ENCODE results near the gene REG4.

REG4 gene

GRCh38 chr1:119781434-119782210 is 29.6 kb downstream of the REG4 start:
- DNase-seq (ENCODE audit: low read depth, low spot score) = no peak

- no peak for DNase-seq (ENCODE audit: low read depth, low spot score)
Measured at GRCh38 chr1:119779869-119780356, 31.3 kb downstream of the REG4 start.

DNA sequence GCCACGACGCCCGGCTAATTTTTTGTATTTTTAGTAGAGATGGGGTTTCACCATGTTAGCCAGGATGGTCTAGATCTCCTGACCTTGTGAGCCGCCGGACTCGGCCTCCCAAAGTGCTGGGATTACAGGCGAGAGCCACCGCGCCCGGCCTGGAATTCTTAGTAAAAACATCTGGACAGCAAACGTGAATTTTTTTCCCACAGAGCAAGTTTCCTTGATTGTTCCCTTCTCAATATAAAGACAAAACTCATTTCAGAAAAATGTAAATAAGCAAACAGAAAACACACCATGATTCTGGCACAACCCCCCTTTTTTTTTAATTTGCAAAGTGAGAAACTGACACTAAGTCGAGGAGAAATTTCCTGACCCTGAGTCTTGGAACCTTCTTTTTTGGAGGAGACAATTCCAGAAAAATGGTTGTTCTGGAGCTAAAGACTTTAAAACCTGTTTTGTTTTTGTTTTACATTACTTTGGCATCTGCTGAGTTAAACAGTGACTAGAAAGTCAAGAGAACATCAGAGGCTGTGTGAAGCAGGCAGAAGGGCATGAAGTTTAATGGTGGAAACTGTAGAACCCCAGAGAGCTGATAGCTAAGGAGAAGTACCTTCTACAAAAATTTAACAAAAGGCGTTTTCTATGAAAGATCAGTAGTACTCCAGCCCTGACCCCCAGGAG is 32.2 kb downstream of the REG4 start:
- DNase-seq (ENCODE audit: low read depth, low spot score) = no peak

DNA sequence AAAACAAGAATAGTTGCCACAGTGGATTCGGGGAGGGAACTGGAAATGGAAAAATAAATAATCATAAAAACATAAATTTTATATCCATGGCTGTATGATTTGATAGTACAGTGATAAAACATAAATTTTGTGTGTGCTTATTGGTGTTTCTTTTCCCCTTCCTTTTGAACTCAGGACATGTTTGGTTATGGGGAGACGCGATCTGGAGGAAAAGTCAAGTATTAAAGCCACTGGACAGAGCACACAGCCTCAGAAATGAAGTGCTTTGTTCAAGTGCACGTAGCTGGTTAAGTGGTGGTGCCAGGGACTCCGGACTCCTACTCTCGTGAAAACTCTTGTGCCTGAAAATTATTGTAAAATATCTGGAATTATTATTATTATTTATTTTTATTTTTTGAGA is 32.9 kb downstream of the REG4 start:
- DNase-seq (ENCODE audit: low read depth, low spot score) = no peak

DNA sequence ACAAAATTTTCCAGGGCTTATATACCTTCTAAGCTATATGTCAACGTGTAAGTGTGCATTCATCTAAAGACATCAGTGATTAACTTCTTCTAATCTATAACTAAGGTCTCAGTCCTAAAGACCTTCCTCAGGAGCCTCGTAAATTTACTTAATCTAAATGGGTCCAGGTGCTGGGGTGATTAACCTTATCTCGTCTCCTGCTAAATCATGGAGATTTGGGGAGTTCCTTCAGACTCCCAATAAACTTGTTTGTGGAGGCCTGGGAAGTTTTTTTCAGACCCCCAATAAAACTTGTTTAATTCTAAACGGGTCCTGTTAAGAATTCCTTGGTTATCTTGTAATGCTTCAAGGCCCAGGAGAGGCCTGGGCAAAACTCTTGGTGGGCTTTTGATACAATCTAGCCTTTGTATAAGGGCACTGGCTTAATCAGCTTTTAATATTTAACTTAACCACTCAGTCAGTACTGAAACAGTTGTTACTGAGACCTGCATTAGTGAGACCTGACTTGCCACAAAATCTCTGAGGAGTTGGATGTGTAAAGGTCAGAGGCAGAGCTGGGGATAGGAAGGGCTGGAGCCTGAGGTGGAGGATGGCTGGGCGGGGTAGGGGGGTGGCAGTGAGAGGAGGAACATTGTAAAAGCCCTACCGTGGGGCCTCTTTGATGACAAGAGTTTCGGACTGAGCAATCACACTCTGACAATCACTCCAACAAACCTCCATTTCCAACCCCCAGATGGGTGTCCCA is 36.3 kb downstream of the REG4 start:
- no peak for DNase-seq (ENCODE audit: low read depth, low spot score)

GRCh38 chr1:119773711-119774241 is 37.5 kb downstream of the REG4 start:
- DNase-seq (ENCODE audit: low read depth, low spot score) = no peak

DNA sequence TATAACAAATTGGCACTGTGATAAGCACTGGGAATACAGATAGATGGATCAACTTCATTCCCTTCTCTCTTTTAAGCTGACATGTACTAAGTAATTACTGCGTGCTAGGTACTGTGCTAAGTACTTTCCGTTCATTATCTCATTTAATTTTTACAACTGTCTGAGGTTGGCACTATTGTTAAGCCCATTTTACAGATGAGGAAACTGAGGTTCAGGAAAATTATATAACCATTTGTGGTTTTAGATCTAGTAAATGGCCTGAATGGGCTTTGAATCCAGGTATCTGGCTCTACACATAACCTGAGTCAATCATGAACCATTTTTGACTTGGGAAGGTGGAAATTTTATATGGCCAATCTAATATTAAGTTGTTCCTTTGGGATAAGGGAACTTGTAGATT is 39.0 kb downstream of the REG4 start:
- no peak for DNase-seq (ENCODE audit: low read depth, low spot score)

DNA sequence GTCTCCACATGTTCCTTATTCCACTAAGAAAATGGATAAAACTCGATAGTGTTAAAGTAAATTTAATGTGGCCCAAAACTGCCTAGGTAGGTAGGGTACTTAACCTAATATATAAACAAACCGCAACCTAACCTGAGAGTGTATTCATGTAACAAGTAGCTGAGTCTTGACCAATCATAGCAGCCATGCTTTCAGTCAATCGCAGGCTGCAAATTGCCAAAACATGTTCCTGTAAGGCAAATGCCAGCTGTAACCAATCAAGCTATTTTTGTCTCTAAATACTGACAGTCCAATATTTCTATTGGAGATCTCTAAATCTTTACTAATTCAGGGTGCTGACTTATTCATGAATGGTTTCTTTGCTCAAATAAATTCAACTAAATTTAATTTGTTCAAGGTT is 39.5 kb downstream of the REG4 start:
- DNase-seq (ENCODE audit: low read depth, low spot score) = no peak

- no peak for DNase-seq (ENCODE audit: low read depth, low spot score)
Measured at GRCh38 chr1:119771016-119771415, 40.2 kb downstream of the REG4 start.

DNA sequence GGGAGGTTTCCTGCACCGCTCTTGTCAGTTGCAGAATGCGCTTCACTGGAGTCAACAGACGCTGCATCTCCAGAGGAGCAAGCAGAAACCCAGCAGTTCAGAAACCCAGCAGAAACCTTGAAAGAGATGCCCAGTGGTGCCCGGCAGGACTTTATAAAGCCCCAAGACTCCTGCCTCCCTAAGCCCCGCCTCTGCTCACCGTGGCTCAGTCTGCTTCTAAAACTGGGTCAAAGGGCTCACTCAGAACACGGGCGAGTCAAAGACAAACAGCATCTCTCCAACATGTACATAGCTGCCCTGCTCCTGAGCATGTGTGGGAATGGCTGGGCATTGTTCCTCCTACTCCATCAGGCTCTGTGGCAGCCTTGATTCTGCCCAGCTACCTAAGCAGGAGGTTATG is 42.5 kb downstream of the REG4 start, which contains the start of gene HMGCS2:
HMGCS2 (minus strand) TSS at position 128 of the 400 bp plus-strand sequence; CDS start at position 67, 61 bp downstream.
- no peak for DNase-seq (ENCODE audit: low read depth, low spot score)

GRCh38 chr1:119767486-119767885 is 43.8 kb downstream of the REG4 start:
- DNase-seq (ENCODE audit: low read depth, low spot score) = no peak

GRCh38 chr1:119766374-119766794 is 44.9 kb downstream of the REG4 start:
- DNase-seq (ENCODE audit: low read depth, low spot score) = no peak

- DNase-seq (ENCODE audit: low read depth, low spot score) = no peak
Measured at GRCh38 chr1:119764220-119764619, 47.0 kb downstream of the REG4 start.

DNA sequence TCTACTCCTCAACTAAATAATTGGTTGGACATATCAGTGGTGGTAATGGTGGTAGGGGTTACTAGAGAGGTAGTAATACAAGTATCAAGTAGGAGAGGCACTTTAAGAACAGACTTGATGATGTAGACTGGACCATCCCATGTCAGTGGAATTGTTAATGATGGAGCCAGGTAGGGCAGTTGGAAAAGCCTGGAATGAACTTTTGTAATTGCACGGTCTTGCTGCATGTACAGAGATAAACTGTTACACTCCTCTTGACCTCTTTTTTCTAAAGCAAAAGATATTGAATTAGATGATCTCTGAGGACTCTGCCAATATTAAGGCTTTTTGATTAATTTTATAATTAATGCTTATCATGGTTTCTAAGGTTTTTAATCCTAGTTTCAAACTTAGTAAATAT is 48.3 kb downstream of the REG4 start:
- DNase-seq (ENCODE audit: low read depth, low spot score) = no peak

DNA sequence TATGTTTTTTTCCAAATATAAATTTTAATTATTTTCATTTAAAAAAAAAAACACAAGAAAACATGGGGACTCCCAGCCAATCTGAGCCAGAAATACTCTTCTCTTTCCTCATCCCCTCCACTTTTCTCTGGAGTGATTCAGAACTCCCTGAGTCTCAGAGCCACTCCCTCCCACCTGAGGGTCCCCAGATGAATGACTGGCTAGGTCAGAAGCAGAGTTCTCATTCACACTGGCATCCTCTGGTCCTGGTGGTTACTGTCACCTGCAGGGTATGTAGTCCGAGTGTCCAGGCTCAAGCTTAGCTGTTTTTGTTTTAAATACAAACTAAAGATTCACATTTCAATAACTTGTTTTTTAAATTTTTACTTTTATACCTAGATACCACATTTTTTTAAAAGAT is 48.9 kb downstream of the REG4 start:
- DNase-seq (ENCODE audit: low read depth, low spot score) = no peak

DNA sequence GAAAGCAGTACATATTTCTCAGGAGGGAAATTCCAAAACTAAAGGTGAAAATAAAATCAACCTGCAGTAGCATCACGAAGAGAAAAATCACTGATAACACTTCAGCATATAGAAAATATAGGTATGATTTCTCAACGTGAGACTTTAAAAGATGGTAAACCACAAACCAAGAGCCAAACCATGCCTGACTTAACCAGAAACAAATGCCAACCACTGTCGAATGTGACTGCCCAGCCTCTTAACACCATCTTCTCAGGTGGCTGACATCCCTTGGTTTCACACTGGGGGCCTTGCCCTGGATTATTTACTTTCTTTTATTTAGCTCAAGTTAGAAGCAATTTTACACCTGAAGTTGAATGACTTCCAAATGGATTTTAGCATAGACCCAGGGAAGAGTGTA is 52.7 kb downstream of the REG4 start:
- DNase-seq (ENCODE audit: low read depth, low spot score) = no peak

DNA sequence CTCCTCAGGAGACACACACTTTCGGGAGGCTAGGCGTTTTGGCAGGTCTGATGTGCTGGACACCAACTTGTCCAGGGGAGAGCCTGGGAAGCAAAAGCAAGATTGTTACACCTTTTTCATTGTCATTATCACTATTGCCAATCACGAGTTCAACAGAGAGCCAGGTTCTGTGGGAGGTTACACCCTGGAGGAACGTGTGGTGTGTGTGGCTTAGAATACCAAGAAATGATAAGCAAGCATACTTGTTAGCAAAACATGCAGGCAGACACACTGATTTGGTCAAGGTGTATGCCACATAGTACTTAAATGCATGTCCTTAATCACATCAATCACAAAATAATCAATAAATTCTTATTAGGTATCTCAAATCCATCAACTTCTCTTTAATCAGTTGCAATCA is 58.7 kb downstream of the REG4 start:
- DNase-seq (ENCODE audit: low read depth, low spot score) = no peak

DNA sequence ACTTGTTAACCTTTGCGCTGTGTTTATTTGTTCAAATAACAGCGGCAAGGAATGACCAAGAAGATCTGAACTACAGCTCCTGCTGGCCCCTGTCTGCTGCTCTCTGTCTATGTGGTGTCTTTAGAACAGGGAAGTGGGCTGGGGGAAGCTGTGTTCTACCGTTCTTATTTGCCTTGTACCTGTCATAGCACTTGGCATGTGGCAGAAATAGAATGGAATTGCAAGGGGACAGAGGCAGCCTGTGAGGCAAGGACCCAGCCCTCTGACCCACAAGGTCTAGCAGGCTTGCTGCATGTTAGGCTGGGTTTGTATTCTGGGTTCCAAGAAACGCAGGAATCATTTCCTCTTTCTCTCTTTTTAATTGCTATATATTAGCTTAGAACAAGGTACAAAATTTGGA is 63.2 kb downstream of the REG4 start:
- DNase-seq (ENCODE audit: low read depth, low spot score) = no peak

DNA sequence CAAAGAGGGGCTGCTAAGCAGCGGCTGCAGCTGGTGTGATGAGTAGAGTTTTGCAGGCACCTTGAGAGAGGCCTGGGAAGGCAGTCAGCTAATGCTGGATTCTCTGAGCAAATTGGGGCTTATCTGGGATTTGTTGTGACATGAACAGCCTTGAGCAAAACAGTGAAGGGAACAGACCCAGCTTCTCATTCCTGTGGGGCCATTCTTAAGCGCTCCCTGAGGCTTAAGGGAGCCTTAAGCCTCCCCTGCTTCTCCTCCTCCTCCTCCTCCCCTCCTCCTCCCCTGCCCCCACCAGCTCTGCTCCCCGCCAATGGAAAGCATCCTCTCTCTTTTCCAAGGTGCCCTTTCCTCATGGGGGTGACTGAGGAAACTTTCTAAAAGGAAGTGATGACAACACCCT is 63.8 kb downstream of the REG4 start:
- no peak for DNase-seq (ENCODE audit: low read depth, low spot score)

DNA sequence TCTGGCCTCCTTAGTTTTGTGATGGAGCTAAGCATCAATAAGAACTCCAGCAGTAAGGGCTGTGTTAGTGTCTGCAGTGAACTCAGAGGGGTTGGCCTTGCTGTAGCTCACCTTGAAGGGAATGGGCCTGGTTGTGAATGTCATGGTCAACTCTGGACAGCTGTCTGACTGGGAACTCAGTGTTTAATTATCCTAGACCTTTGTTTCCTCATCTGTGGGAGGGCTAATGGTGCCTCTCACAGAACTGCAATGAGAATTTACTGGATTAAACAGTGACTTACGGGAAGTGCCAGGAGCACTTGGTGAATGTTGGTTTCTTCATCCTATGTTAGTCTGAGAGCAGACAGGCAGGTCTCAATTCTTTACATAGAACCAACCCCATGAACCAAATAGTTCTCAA is 66.2 kb downstream of the REG4 start:
- DNase-seq (ENCODE audit: low read depth, low spot score) = no peak

DNA sequence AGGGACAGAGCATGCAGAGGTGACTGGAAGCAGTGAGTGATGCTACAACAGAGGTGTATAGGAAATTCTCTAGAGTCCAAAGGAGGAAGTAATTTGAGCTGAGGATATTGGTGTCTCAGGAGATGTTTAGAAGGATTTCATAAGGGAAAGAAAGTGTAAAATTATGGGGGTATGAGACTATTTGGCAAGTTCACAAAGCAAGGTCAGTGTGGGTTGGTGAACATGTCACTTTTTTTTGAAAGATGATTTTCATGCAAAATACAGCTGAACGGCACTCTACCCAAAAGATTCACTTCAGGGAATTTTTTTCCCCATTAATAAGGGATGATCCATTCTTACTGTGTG is 66.7 kb downstream of the REG4 start:
- no peak for DNase-seq (ENCODE audit: low read depth, low spot score)
